ENCODE measurements around the gene GPRASP2. TPM values are rescaled to one million over a fixed set of nuclear protein-coding genes. Genes with fewer than 3 reads are reported as not detected.
"Not testable (repeated sequence)": the region's sequence is repeated elsewhere in the genome, so short reads cannot be mapped to it uniquely, and the experiment has no call there.

GPRASP2 gene
- 10.6 and 11.0 TPM in 2 replicates for total RNA-seq
- long read RNA-seq, transcript GPRASP2-202 (5 exons, 581 nt) = major isoform, 8 of 13 reads
- long read RNA-seq, partial matches to known transcripts = 0 of 13 reads
- long read RNA-seq, other reads (novel, unspliced or antisense) = 4 of 13 reads

- Mint-ChIP-seq H3K4me3 (ENCODE audit: unreplicated experiment) (peak within 1 kb of the TSS; percentile 83), H3K27ac (ENCODE audit: unreplicated experiment) (peak within 1 kb of the TSS; percentile 81), H3K36me3 (ENCODE audit: unreplicated experiment) (no peaks in the 10 kb centered on the region), H3K27me3 (ENCODE audit: unreplicated experiment) (no peaks in the 10 kb centered on the region), H3K9me3 (ENCODE audit: unreplicated experiment) (peaks cover 5% of the 10 kb centered on the region), H3K4me1 (ENCODE audit: unreplicated experiment) (no peaks in the 10 kb centered on the region)
- DNase-seq (ENCODE audit: extremely low spot score, unreplicated experiment) = no peak
- no peak for TF ChIP-seq CTCF (IDR thresholded peaks at IDR 0.05)
Measured at GRCh38 chrX:102712216-102712966, at the start of gene GPRASP2. Gene GPRASP2 (plus strand): TSS chrX:102712448. CDS start chrX:102714870, 2,422 bp downstream.

- H3K4me1 Mint-ChIP-seq (ENCODE audit: unreplicated experiment); DNase-seq (ENCODE audit: extremely low spot score, unreplicated experiment); H3K4me3 Mint-ChIP-seq (ENCODE audit: unreplicated experiment); H3K27ac Mint-ChIP-seq (ENCODE audit: unreplicated experiment); H3K27me3 Mint-ChIP-seq (ENCODE audit: unreplicated experiment); H3K36me3 Mint-ChIP-seq (ENCODE audit: unreplicated experiment): not testable (repeated sequence)
- peaks cover 46% of the 10 kb centered on the region for H3K9me3 Mint-ChIP-seq (ENCODE audit: unreplicated experiment)
Measured at GRCh38 chrX:102663820-102664219, 48.4 kb upstream of the GPRASP2 start.

- not testable (repeated sequence) for H3K4me1 Mint-ChIP-seq (ENCODE audit: unreplicated experiment); H3K27me3 Mint-ChIP-seq (ENCODE audit: unreplicated experiment); H3K4me3 Mint-ChIP-seq (ENCODE audit: unreplicated experiment); DNase-seq (ENCODE audit: extremely low spot score, unreplicated experiment); H3K27ac Mint-ChIP-seq (ENCODE audit: unreplicated experiment)
- H3K36me3 Mint-ChIP-seq (ENCODE audit: unreplicated experiment) = peaks cover 14% of the 10 kb centered on the region
- peaks cover 46% of the 10 kb centered on the region for H3K9me3 Mint-ChIP-seq (ENCODE audit: unreplicated experiment)
Measured at GRCh38 chrX:102667034-102667433, 45.2 kb upstream of the GPRASP2 start.

- no peak overlapping the region for H3K27ac Mint-ChIP-seq (ENCODE audit: unreplicated experiment)
- TF ChIP-seq CTCF (IDR thresholded peaks at IDR 0.05) = no peak
- DNase-seq (ENCODE audit: extremely low spot score, unreplicated experiment) = no peak
- no peak overlapping the region for H3K4me3 Mint-ChIP-seq (ENCODE audit: unreplicated experiment)
- peaks cover 14% of the 10 kb centered on the region for H3K36me3 Mint-ChIP-seq (ENCODE audit: unreplicated experiment)
- H3K9me3 Mint-ChIP-seq (ENCODE audit: unreplicated experiment) = peaks cover 32% of the 10 kb centered on the region
- no peaks in the 10 kb centered on the region for H3K27me3 Mint-ChIP-seq (ENCODE audit: unreplicated experiment)
- no peaks in the 10 kb centered on the region for H3K4me1 Mint-ChIP-seq (ENCODE audit: unreplicated experiment)
Measured at GRCh38 chrX:102669526-102669925, 42.7 kb upstream of the GPRASP2 start.

- no peak for TF ChIP-seq CTCF (IDR thresholded peaks at IDR 0.05)
- no peaks in the 10 kb centered on the region for H3K27me3 Mint-ChIP-seq (ENCODE audit: unreplicated experiment)
- no peaks in the 10 kb centered on the region for H3K4me1 Mint-ChIP-seq (ENCODE audit: unreplicated experiment)
- no peak for DNase-seq (ENCODE audit: extremely low spot score, unreplicated experiment)
- peaks cover 11% of the 10 kb centered on the region for H3K36me3 Mint-ChIP-seq (ENCODE audit: unreplicated experiment)
- H3K4me3 Mint-ChIP-seq (ENCODE audit: unreplicated experiment) = no peak overlapping the region
- peaks cover 16% of the 10 kb centered on the region for H3K9me3 Mint-ChIP-seq (ENCODE audit: unreplicated experiment)
- no peak overlapping the region for H3K27ac Mint-ChIP-seq (ENCODE audit: unreplicated experiment)
Measured at GRCh38 chrX:102672856-102673255, 39.4 kb upstream of the GPRASP2 start.

- not testable (repeated sequence) for H3K27me3 Mint-ChIP-seq (ENCODE audit: unreplicated experiment); H3K36me3 Mint-ChIP-seq (ENCODE audit: unreplicated experiment); DNase-seq (ENCODE audit: extremely low spot score, unreplicated experiment); H3K4me3 Mint-ChIP-seq (ENCODE audit: unreplicated experiment); H3K4me1 Mint-ChIP-seq (ENCODE audit: unreplicated experiment); H3K27ac Mint-ChIP-seq (ENCODE audit: unreplicated experiment)
- peaks cover 28% of the 10 kb centered on the region for H3K9me3 Mint-ChIP-seq (ENCODE audit: unreplicated experiment)
Measured at GRCh38 chrX:102677479-102677878, 34.8 kb upstream of the GPRASP2 start.

Measured in osteocyte (in vitro differentiated cells).